IMR-90 (cell line): ENCODE data around the gene MT3. TPM values are rescaled to one million over a fixed set of nuclear protein-coding genes. Genes with fewer than 3 reads are reported as not detected.
"Not testable (repeated sequence)": the region's sequence is repeated elsewhere in the genome, so short reads cannot be mapped to it uniquely, and the experiment has no call there.

Experiments
- ATAC-seq: fragments of 200-7000 bp; cut with Tn5 transposase; 2 replicates; pipeline ENCODE4 v1.9.1; 2020; ENCODE audit warnings: low read depth, mild to moderate bottlenecking, moderate library complexity
- BruUV-seq: library from RNA; stranded (reverse); fragments of 400-500 nt; replicated peaks from 2 replicates; lab custom pipeline; 2021; lab: Mats Ljungman, UMichigan
- CTCF ChIA-PET: fragments of 300-600 bp; formaldehyde crosslinking; extraction: SDS; loops from one replicate; lab custom pipeline; 2021; ENCODE audit warnings: antibody characterized with exemption; lab: Yijun Ruan, JAX
- POLR2A ChIA-PET: fragments of 300-600 bp; sonication (Branson Sonifier 250); formaldehyde crosslinking; loops from one replicate; lab custom pipeline; 2022; ENCODE audit warnings: antibody characterized with exemption; ENCODE audit not compliant: unreplicated experiment; lab: Charles Lee
- DNase-seq: peaks from one replicate; pipeline ENCODE4 v3.0.0; 2013
- H2AFZ ChIP-seq: replicated peaks from 2 replicates; pipeline ENCODE3; 2013; ENCODE audit warnings: low read length, mild to moderate bottlenecking; ENCODE audit not compliant: poor library complexity
- H2AK5ac ChIP-seq: 2 replicates; pipeline ENCODE4 v1.6.1; 2013; ENCODE audit warnings: low read depth, low read length, inconsistent platforms
- H2AK9ac ChIP-seq: replicated peaks from 2 replicates; pipeline ENCODE3; 2013; ENCODE audit warnings: mild to moderate bottlenecking, low read depth, low read length, moderate library complexity; ENCODE audit not compliant: poor library complexity
- H2BK120ac ChIP-seq: 2 replicates; pipeline ENCODE4 v1.6.1; 2013; ENCODE audit warnings: low read depth, low read length, inconsistent platforms
- H2BK15ac ChIP-seq: 3 replicates; pipeline ENCODE4 v1.6.1; 2013; ENCODE audit warnings: low read depth, low read length, inconsistent platforms
- H2BK20ac ChIP-seq: 2 replicates; pipeline ENCODE4 v1.6.1; 2013; ENCODE audit warnings: low read depth, mild to moderate bottlenecking, inconsistent platforms, low read length, moderate library complexity
- H2BK5ac ChIP-seq: 2 replicates; pipeline ENCODE4 v1.6.1; 2013; ENCODE audit warnings: mild to moderate bottlenecking, low read depth, low read length, inconsistent platforms; ENCODE audit not compliant: poor library complexity, severe bottlenecking
- H3K14ac ChIP-seq: replicated peaks from 2 replicates; pipeline ENCODE4 v1.6.1; 2013; ENCODE audit warnings: low read depth, low read length, inconsistent platforms
- H3K18ac ChIP-seq: 2 replicates; pipeline ENCODE4 v1.6.1; 2013; ENCODE audit warnings: low read depth, low read length, control low read depth
- H3K23ac ChIP-seq: 2 replicates; pipeline ENCODE4 v1.6.1; 2013; ENCODE audit warnings: low read depth, low read length, inconsistent platforms
- H3K27ac ChIP-seq: 2 replicates; pipeline ENCODE4 v1.5.1; 2013; ENCODE audit warnings: mild to moderate bottlenecking, control low read depth, low read length; ENCODE audit not compliant: insufficient read depth
- H3K27me3 ChIP-seq: 2 replicates; pipeline ENCODE4 v1.6.1; 2013; ENCODE audit warnings: low read length; ENCODE audit not compliant: control insufficient read depth, insufficient read depth
- H3K36me3 ChIP-seq: 2 replicates; pipeline ENCODE4 v1.6.1; 2013; ENCODE audit warnings: low read length, mixed read lengths; ENCODE audit not compliant: control insufficient read depth, insufficient read depth
- H3K4ac ChIP-seq: 2 replicates; pipeline ENCODE4 v1.6.1; 2013; ENCODE audit warnings: low read depth, low read length, inconsistent platforms
- H3K4me1 ChIP-seq: 2 replicates; pipeline ENCODE4 v1.6.1; 2013; ENCODE audit warnings: low read length, mixed read lengths; ENCODE audit not compliant: control insufficient read depth, insufficient read depth
- H3K4me2 ChIP-seq: 2 replicates; pipeline ENCODE4 v1.6.1; 2013; ENCODE audit warnings: low read depth, mild to moderate bottlenecking, control low read depth, low read length, moderate library complexity
- H3K4me3 ChIP-seq: 2 replicates; pipeline ENCODE4 v1.5.1; 2013; ENCODE audit warnings: low read depth, mild to moderate bottlenecking, control low read depth, low read length, moderate library complexity; ENCODE audit not compliant: insufficient read depth
- H3K56ac ChIP-seq: 2 replicates; pipeline ENCODE4 v1.6.1; 2013; ENCODE audit warnings: low read length, inconsistent platforms; ENCODE audit not compliant: insufficient read depth; ENCODE audit errors: extremely low read depth
- H3K79me1 ChIP-seq, 2 experiments: 2 replicates each; pipeline ENCODE4 v1.6.1; 2013; ENCODE audit warnings: low read length in 2 of 2, inconsistent platforms in 1 of 2, low read depth in 1 of 2
- H3K9ac ChIP-seq: 2 replicates; pipeline ENCODE4 v1.6.1; 2013; ENCODE audit warnings: low read depth, low read length, control low read depth
- H3K9me1 ChIP-seq: 2 replicates; pipeline ENCODE4 v1.6.1; 2013; ENCODE audit warnings: low read length, inconsistent platforms; ENCODE audit not compliant: insufficient read depth
- H3K9me3 ChIP-seq: 2 replicates; pipeline ENCODE4 v1.6.1; 2013; ENCODE audit warnings: low read length; ENCODE audit not compliant: control insufficient read depth, insufficient read depth
- H4K20me1 ChIP-seq: 2 replicates; pipeline ENCODE4 v1.6.1; 2013; ENCODE audit warnings: low read length, inconsistent platforms; ENCODE audit not compliant: insufficient read depth
- H4K5ac ChIP-seq: 2 replicates; pipeline ENCODE4 v1.6.1; 2013; ENCODE audit warnings: mild to moderate bottlenecking, low read depth, low read length, control low read depth
- H4K8ac ChIP-seq, 2 experiments: 2 replicates each; pipeline ENCODE4 v1.6.1; 2013; ENCODE audit warnings: low read depth in 2 of 2, low read length in 2 of 2, control low read depth in 1 of 2, inconsistent platforms in 1 of 2
- H4K91ac ChIP-seq: 2 replicates; pipeline ENCODE4 v1.6.1; 2013; ENCODE audit warnings: low read depth, low read length, inconsistent platforms; ENCODE audit not compliant: insufficient read depth
- WGBS, 2 experiments: methylation state at CpG; one replicate each; pipeline versions ENCODE4 v1.1.5 to v1.1.7; 2013; ENCODE audit warnings: missing lambda C conversion rate in 2 of 2; ENCODE audit not compliant: insufficient read length in 1 of 2; ENCODE audit errors: extremely low coverage in 2 of 2; 5-methylcytosine and 5-hydroxymethylcytosine counted together
- dilution Hi-C: fragments of 300-500 bp; cut with HindIII; formaldehyde crosslinking; loops from one replicate; pipeline ENCODE4 v1.14.3; 2018; ENCODE audit warnings: low sequenced_read_pairs; ENCODE audit not compliant: unreplicated experiment
- in situ Hi-C: fragments of 300-500 bp; cut with MboI; formaldehyde crosslinking; loops from 3 replicates; pipeline ENCODE4 v1.14.3; 2019; ENCODE audit warnings: low sequenced_read_pairs, inconsistent platforms, mixed read lengths
- intact Hi-C: fragments of 100-400 bp; cut with micrococcal nuclease; formaldehyde crosslinking; loops from 2 replicates; pipeline ENCODE4 v1.10.0; 2022
- polyA plus RNA-seq, 3 experiments: library from polyadenylated mRNA; depleted of rRNA; stranded (reverse); fragments of >200 nt; gene quantifications; 2 replicates each; pipeline ENCODE4 v1.2.3, GENCODE V29; 2012; ENCODE audit warnings: low replicate concordance in 1 of 3
- total RNA-seq: library from RNA; depleted of rRNA; stranded (reverse); fragments of >200 nt; gene quantifications from 2 replicates; pipeline ENCODE4 v1.2.3, GENCODE V29; 2012

The MT3 gene
- total and polyA plus RNA-seq, 2 of the 4 experiments (the other 2 are of a cell fraction): 0.62 TPM; not detected in 1

DNA sequence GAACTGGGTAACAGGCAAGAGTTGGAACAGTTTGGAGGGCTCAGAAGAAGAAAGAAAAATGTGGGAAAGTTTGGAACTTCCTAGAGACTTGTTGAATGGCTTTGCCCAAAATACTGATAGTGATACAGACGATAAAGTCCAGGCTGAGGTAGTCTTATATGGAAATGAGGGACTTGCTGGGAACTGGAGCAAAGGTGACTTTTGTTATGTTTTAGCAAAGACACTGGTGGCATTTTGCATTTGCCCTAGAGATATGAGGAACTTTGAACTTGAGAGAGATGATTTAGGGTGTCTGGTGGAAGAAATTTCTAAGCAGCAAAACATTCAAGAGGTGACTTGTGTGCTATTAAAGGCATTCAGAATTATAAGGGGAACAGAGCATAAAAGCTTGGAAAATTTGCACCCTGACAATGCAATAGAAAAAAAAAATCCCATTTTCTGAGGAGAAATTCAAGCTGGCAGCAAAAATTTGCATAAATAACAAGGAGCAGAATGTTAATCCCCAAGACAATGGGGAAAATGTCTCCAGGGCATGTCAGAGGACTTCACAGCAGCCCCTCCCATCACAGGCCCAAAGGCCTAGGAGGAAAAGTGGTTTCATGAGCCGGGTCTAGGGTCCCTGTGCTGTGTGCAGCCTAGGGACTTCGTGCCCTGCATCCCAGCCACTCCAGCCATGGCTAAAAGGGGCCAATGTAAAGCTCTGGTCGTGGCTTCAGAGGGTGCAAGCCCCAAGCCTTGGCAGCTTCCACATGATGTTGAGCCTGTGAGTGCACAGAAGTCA is 32.5 kb downstream of the MT3 start:
- peaks cover 3 to 26% of the 10 kb centered on the region in 2 experiments; a peak in 3 of 4 replicates for H3K79me1 ChIP-seq
- H2AK9ac ChIP-seq, H2AFZ ChIP-seq, H3K9ac ChIP-seq, H3K27me3 ChIP-seq, H2BK5ac ChIP-seq, ATAC-seq, H2BK15ac ChIP-seq, H3K4me3 ChIP-seq, H3K36me3 ChIP-seq, H3K56ac ChIP-seq, H4K20me1 ChIP-seq, H2AK5ac ChIP-seq, CTCF ChIA-PET, H2BK20ac ChIP-seq, intact Hi-C loops, H3K9me3 ChIP-seq, H4K91ac ChIP-seq, in situ Hi-C loops, H3K27ac ChIP-seq, H2BK120ac ChIP-seq, H4K8ac ChIP-seq, H3K23ac ChIP-seq, H3K4ac ChIP-seq, BruUV-seq, H3K4me2 ChIP-seq, DNase-seq, dilution Hi-C loops, POLR2A ChIA-PET, H3K18ac ChIP-seq, H4K5ac ChIP-seq, H3K14ac ChIP-seq: not testable (repeated sequence)
- peaks cover 24% of the 10 kb centered on the region for H3K4me1 ChIP-seq
- H3K9me1 ChIP-seq: peaks cover 11% of the 10 kb centered on the region
- WGBS, 2 experiments: 65% methylated on average over 4 of the region's 4 CpGs; no CpG with 5 or more reads in 1 of the 2 experiments

- H3K4me1 ChIP-seq: peaks cover 17% of the 10 kb centered on the region
- in situ Hi-C loops, H4K5ac ChIP-seq, POLR2A ChIA-PET, H4K8ac ChIP-seq, H3K27ac ChIP-seq, H3K4me2 ChIP-seq, H2AK9ac ChIP-seq, H2BK120ac ChIP-seq, H3K9me1 ChIP-seq, DNase-seq, H3K4ac ChIP-seq, H3K18ac ChIP-seq, H3K56ac ChIP-seq, BruUV-seq, H3K9me3 ChIP-seq, H2BK20ac ChIP-seq, intact Hi-C loops, H4K91ac ChIP-seq, H3K9ac ChIP-seq, H3K23ac ChIP-seq, ATAC-seq, H3K36me3 ChIP-seq, H2BK15ac ChIP-seq, H3K4me3 ChIP-seq, H3K14ac ChIP-seq, H2AFZ ChIP-seq, H4K20me1 ChIP-seq, CTCF ChIA-PET, H3K27me3 ChIP-seq, H2BK5ac ChIP-seq, dilution Hi-C loops: not testable (repeated sequence)
- H2AK5ac ChIP-seq: 0 out of 2 replicates have a peak overlapping the region, but pooled peaks have one; percentile 8
- H3K79me1 ChIP-seq: peaks cover 3 to 16% of the 10 kb centered on the region in 2 experiments; a peak in 3 of 4 replicates
- 100% methylated on average over 1 of the region's 5 CpGs; no CpG with 5 or more reads in 1 of the 2 experiments for WGBS, 2 experiments
Observed at GRCh38 chr16:56623184-56623583, 33.9 kb downstream of the MT3 start.
